PFSK-1 (cell line): ENCODE measurements around the gene RHBDL3.

Source experiments
- POLR2AphosphoS5 ChIP-seq: IDR thresholded peaks from 2 replicates; pipeline ENCODE4 v1.6.1; 2012; ENCODE audit warnings: low read depth, mild to moderate bottlenecking, control low read depth, low read length, moderate library complexity
- REST ChIP-seq, 2 experiments: IDR thresholded peaks; 2 replicates each; pipeline versions ENCODE4 v1.6.1 to v1.8.0; 2011 to 2012; ENCODE audit warnings: low read depth in 2 of 2, low read length in 2 of 2, control low read depth in 1 of 2, inconsistent platforms in 1 of 2, mild to moderate bottlenecking in 1 of 2, moderate library complexity in 1 of 2; ENCODE audit not compliant: insufficient read depth in 1 of 2
- TAF1 ChIP-seq: IDR thresholded peaks from 2 replicates; pipeline ENCODE4 v1.6.1; 2012; ENCODE audit warnings: low read length, control low read depth, borderline replicate concordance; ENCODE audit not compliant: insufficient read depth

- no peak for TF ChIP-seq POLR2AphosphoS5
- TF ChIP-seq TAF1, result no peak
- TF ChIP-seq REST (IDR thresholded peaks at IDR 0.05; ENCODE audit: insufficient read depth in 1 of 2, low read depth in 2 of 2, low read length in 2 of 2), result no peak
Measured at GRCh38 chr17:32292094-32292493, 26.5 kb downstream of the RHBDL3 start.
